GM18873 (cell line): ENCODE results near the gene FLAD1.

Source experiments
- ATAC-seq: cut with Tn5 transposase; IDR thresholded peaks from one replicate; pipeline ENCODE4 v1.9.1; 2021; ENCODE audit warnings: mild to moderate bottlenecking, moderate library complexity, moderate number of reproducible peaks; ENCODE audit not compliant: unreplicated experiment, low FRiP score

The FLAD1 gene

GRCh38 chr1:155034318-155035208, 51.4 kb downstream of the FLAD1 start:
- no peak for ATAC-seq

- ATAC-seq: no peak
Measured at GRCh38 chr1:155035936-155036335, 52.8 kb downstream of the FLAD1 start.

- no peak for ATAC-seq
Measured at GRCh38 chr1:155037043-155037442, 53.9 kb downstream of the FLAD1 start.

- ATAC-seq: no peak
Measured at GRCh38 chr1:155037851-155038441, 54.8 kb downstream of the FLAD1 start.

DNA sequence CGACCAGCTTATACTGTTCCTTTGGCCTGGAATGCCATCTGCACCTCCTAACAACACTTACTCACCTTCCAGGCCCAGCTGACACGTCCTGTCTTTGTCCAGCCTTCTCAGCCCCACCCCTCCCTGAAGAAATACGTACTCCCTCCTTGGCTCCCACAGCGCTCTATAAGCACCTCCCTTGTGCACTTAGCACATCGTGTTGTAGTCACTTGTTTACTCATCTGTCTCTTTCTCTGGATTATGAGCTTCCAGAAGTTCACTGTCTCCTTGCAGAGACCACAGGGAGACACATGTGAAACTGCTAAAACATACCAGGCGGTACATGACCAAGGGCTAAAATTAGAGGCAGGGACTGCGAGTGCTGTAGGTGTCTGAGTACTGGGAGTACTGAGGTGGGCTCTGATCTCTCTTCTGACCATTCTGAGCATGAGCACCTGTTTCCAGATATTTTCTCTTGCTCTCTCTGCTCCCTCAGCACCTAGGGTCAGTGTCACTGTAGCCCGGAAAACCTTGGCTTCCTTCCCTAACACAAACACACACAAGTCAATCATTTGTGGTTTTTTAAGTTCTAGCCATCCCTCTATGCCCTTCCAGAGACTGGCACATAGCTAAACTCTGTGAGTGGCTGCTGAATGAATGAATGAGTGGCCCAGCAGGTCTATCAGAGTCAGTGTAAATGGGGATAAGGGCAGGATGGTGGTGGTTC, 55.6 kb downstream of the FLAD1 start:
- ATAC-seq: no peak

- no peak for ATAC-seq
Measured at GRCh38 chr1:155039308-155039669, 56.1 kb downstream of the FLAD1 start.

- ATAC-seq: no peak
Measured at GRCh38 chr1:155040358-155041093, 57.4 kb downstream of the FLAD1 start.
